HCT116 (cell line): ENCODE measurements around the gene ZCCHC24. TPM values are rescaled to one million over a fixed set of nuclear protein-coding genes. Genes with fewer than 3 reads are reported as not detected.

ENCODE experiments used
- ATAC-seq: fragments of 200-7000 bp; cut with Tn5 transposase; 2 replicates; pipeline ENCODE4 v1.9.1; 2020; ENCODE audit warnings: mild to moderate bottlenecking, moderate library complexity
- BruUV-seq: library from RNA; stranded (reverse); fragments of 400-500 nt; replicated peaks from 2 replicates; lab custom pipeline; 2021; lab: Mats Ljungman, UMichigan
- CTCF ChIA-PET: fragments of 300-600 bp; sonication (Branson Sonifier 250); formaldehyde crosslinking; loops from one replicate; lab custom pipeline; 2021; ENCODE audit warnings: antibody characterized with exemption; lab: Charles Lee
- POLR2A ChIA-PET: fragments of 300-600, 350-600 bp; sonication (Branson Sonifier 250); formaldehyde crosslinking; loops from one replicate; lab custom pipeline; 2021; ENCODE audit warnings: antibody characterized with exemption; lab: Charles Lee
- RAD21 ChIA-PET, 2 experiments: fragments of 300-600 bp; sonication (Branson Sonifier 250); formaldehyde crosslinking; loops; one replicate each; lab custom pipeline; 2023; ENCODE audit warnings: low total read pairs in 2 of 2; ENCODE audit not compliant: uncharacterized antibody in 2 of 2, unreplicated experiment in 2 of 2, low non-redundant PET in 1 of 2; lab: Charles Lee
- DNase-seq: peaks from one replicate; pipeline ENCODE4 v3.0.0-alpha.2; 2010; ENCODE audit warnings: low read depth, low spot score
- H2AFZ ChIP-seq: fragments of 200-600 bp; shearing (Covaris generic), sonication (generic); 2 replicates; pipeline ENCODE4 v1.6.1; 2017; ENCODE audit warnings: low read depth, mixed run types, mixed read lengths, antibody characterized with exemption, low read length; ENCODE audit not compliant: poor library complexity, severe bottlenecking
- H3K27ac ChIP-seq: 2 replicates; pipeline ENCODE4 v1.5.1; 2012; ENCODE audit warnings: low read depth, low read length
- H3K27me3 ChIP-seq: fragments of 200-600 bp; sonication (generic); 2 replicates; pipeline ENCODE4 v1.6.1; 2016; ENCODE audit warnings: mixed run types, low read length, mixed read lengths; ENCODE audit not compliant: insufficient read depth
- H3K36me3 ChIP-seq, 2 experiments: fragments of 200-500 bp in 1 of 2; fragments of 200-600 bp in 1 of 2; sonication (Bioruptor generic) in 1 of 2; sonication (generic) in 1 of 2; 2 replicates each; pipeline versions ENCODE4 v1.5.1 to v1.6.1; 2014 to 2016; ENCODE audit warnings: low read length in 2 of 2, inconsistent platforms in 1 of 2, mixed read lengths in 1 of 2, mixed run types in 1 of 2; ENCODE audit not compliant: insufficient read depth in 2 of 2, control insufficient read depth in 1 of 2
- H3K4me1 ChIP-seq, 2 experiments: fragments of 200-600 bp in 1 of 2; sonication (generic) in 1 of 2; 2 replicates each; pipeline versions ENCODE4 v1.5.1 to v1.6.1; 2012 to 2017; ENCODE audit warnings: low read length in 2 of 2, inconsistent platforms in 1 of 2, mild to moderate bottlenecking in 1 of 2, mixed read lengths in 1 of 2, mixed run types in 1 of 2, moderate library complexity in 1 of 2; ENCODE audit not compliant: insufficient read depth in 2 of 2, control insufficient read depth in 1 of 2
- H3K4me2 ChIP-seq: fragments of 200-600 bp; sonication (generic); 2 replicates; pipeline ENCODE4 v1.6.1; 2017; ENCODE audit warnings: mixed run types, low read length, mixed read lengths
- H3K4me3 ChIP-seq, 2 experiments: fragments of 200-600 bp in 1 of 2; sonication (generic) in 1 of 2; replicated peaks in 1 of 2; 2 replicates each; pipeline ENCODE4 v1.5.1; 2011 to 2016; ENCODE audit warnings: low read length in 2 of 2, control low read depth in 1 of 2, low read depth in 1 of 2, mild to moderate bottlenecking in 1 of 2, mixed read lengths in 1 of 2, mixed run types in 1 of 2
- H3K79me2 ChIP-seq: fragments of 200-600 bp; sonication (generic); 2 replicates; pipeline ENCODE4 v1.6.1; 2017; ENCODE audit warnings: mild to moderate bottlenecking, mixed run types, low read length, moderate library complexity, mixed read lengths; ENCODE audit not compliant: insufficient read depth
- H3K9ac ChIP-seq: fragments of 200-600 bp; sonication (generic); 2 replicates; pipeline ENCODE4 v1.6.1; 2016; ENCODE audit warnings: low read length, mixed read lengths
- H3K9me2 ChIP-seq: fragments of 200-600 bp; sonication (generic), shearing (Covaris generic); 2 replicates; pipeline ENCODE4 v1.6.1; 2017; ENCODE audit warnings: mixed run types, mild to moderate bottlenecking, moderate library complexity; ENCODE audit not compliant: insufficient read depth
- H3K9me3 ChIP-seq, 2 experiments: fragments of 200-500 bp in 1 of 2; fragments of 200-600 bp in 1 of 2; sonication (Bioruptor generic) in 1 of 2; sonication (generic) in 1 of 2; 2 replicates each; pipeline ENCODE4 v1.6.1; 2014 to 2017; ENCODE audit warnings: low read length in 2 of 2, mixed read lengths in 2 of 2, inconsistent platforms in 1 of 2, low read depth in 1 of 2, mild to moderate bottlenecking in 1 of 2, mixed run types in 1 of 2, moderate library complexity in 1 of 2; ENCODE audit not compliant: control insufficient read depth in 1 of 2, insufficient read depth in 1 of 2
- H4K20me1 ChIP-seq: fragments of 200-600 bp; sonication (generic), shearing (Covaris generic); 2 replicates; pipeline ENCODE4 v1.6.1; 2017; ENCODE audit warnings: mixed run types, mild to moderate bottlenecking, moderate library complexity; ENCODE audit not compliant: insufficient read depth
- CBX3 ChIP-seq: IDR thresholded peaks from 2 replicates; pipeline ENCODE4 v1.6.1; 2012; ENCODE audit warnings: low read depth
- CEBPB ChIP-seq: IDR thresholded peaks from 2 replicates; pipeline ENCODE4 v1.6.1; 2012; ENCODE audit warnings: low read depth
- CTCF ChIP-seq, 3 experiments: fragments of 200-600 bp in 1 of 3; sonication (generic) in 1 of 3; IDR thresholded peaks in 2 of 3; conservative IDR thresholded peaks in 1 of 3; 2 replicates each; pipeline ENCODE4 v1.5.1; 2012 to 2017; ENCODE audit warnings: low read depth in 2 of 3, low read length in 2 of 3, antibody characterized with exemption in 1 of 3, borderline replicate concordance in 1 of 3, control low read depth in 1 of 3, mild to moderate bottlenecking in 1 of 3, mixed read lengths in 1 of 3, mixed run types in 1 of 3, moderate library complexity in 1 of 3; ENCODE audit not compliant: insufficient read depth in 1 of 3
- EGR1 ChIP-seq: IDR thresholded peaks from 2 replicates; pipeline ENCODE4 v1.6.1; 2012; ENCODE audit warnings: low read depth
- ELF1 ChIP-seq: IDR thresholded peaks from 2 replicates; pipeline ENCODE4 v1.6.1; 2012; ENCODE audit warnings: low read depth, borderline replicate concordance
- EZH2 ChIP-seq: fragments of 200-600 bp; sonication (generic); IDR thresholded peaks from 2 replicates; pipeline ENCODE4 v1.6.1; 2017; ENCODE audit warnings: antibody characterized with exemption, mixed run types
- EZH2phosphoT487 ChIP-seq: fragments of 200-600 bp; IDR thresholded peaks from 2 replicates; pipeline ENCODE4 v1.6.1; 2018; ENCODE audit warnings: antibody characterized with exemption, borderline replicate concordance
- FOSL1 ChIP-seq: IDR thresholded peaks from 2 replicates; pipeline ENCODE4 v1.6.1; 2012; ENCODE audit warnings: low read depth
- JUND ChIP-seq: IDR thresholded peaks from 2 replicates; pipeline ENCODE4 v1.6.1; 2012
- MAX ChIP-seq: IDR thresholded peaks from 2 replicates; pipeline ENCODE4 v1.6.1; 2012
- POLR2A ChIP-seq: IDR thresholded peaks from 2 replicates; pipeline ENCODE4 v1.7.0; 2011; ENCODE audit warnings: borderline replicate concordance; ENCODE audit not compliant: insufficient read depth, insufficient read length; ENCODE audit errors: extremely low read depth
- POLR2AphosphoS5 ChIP-seq: IDR thresholded peaks from 2 replicates; pipeline ENCODE4 v1.6.1; 2011; ENCODE audit warnings: mild to moderate bottlenecking, low read depth, low read length, moderate library complexity
- RAD21 ChIP-seq: IDR thresholded peaks from 2 replicates; pipeline ENCODE4 v1.6.1; 2012; ENCODE audit warnings: low read depth, mild to moderate bottlenecking
- SIN3A ChIP-seq: IDR thresholded peaks from 2 replicates; pipeline ENCODE4 v1.6.1; 2012; ENCODE audit warnings: low read depth
- SP1 ChIP-seq: IDR thresholded peaks from 2 replicates; pipeline ENCODE4 v1.6.1; 2012; ENCODE audit warnings: low read depth
- SRF ChIP-seq: IDR thresholded peaks from 2 replicates; pipeline ENCODE4 v1.6.1; 2012; ENCODE audit warnings: low read depth
- YY1 ChIP-seq: IDR thresholded peaks from 2 replicates; pipeline ENCODE4 v1.6.1; 2011; ENCODE audit warnings: low read length, low read depth, moderate library complexity, mild to moderate bottlenecking; ENCODE audit not compliant: insufficient replicate concordance; ENCODE audit errors: extremely low read depth
- ZFX ChIP-seq: fragments of 450-650 bp; IDR thresholded peaks from 2 replicates; pipeline ENCODE4 v1.6.1; 2017
- ZNF274 ChIP-seq: fragments of 200-500 bp; sonication (Bioruptor generic); IDR thresholded peaks from 2 replicates; pipeline ENCODE4 v1.6.1; 2014; ENCODE audit warnings: mild to moderate bottlenecking, low read depth, low read length, inconsistent platforms
- intact Hi-C: fragments of 100-400 bp; cut with micrococcal nuclease; formaldehyde crosslinking; loops from 2 replicates; pipeline ENCODE4 v1.10.0; 2022
- total RNA-seq: library from RNA; stranded (reverse); gene quantifications from one replicate; pipeline ENCODE4 v1.2.1, GENCODE V29; 2021; ENCODE audit not compliant: unreplicated experiment
- TF ChIP-seq, protein P1 (sequence below): IDR thresholded peaks from 2 replicates; pipeline ENCODE4 v1.6.1; 2012; ENCODE audit warnings: low read depth

ZCCHC24 gene
- total RNA-seq, 1 experiment from 2014 or later: 7.0 TPM

DNA sequence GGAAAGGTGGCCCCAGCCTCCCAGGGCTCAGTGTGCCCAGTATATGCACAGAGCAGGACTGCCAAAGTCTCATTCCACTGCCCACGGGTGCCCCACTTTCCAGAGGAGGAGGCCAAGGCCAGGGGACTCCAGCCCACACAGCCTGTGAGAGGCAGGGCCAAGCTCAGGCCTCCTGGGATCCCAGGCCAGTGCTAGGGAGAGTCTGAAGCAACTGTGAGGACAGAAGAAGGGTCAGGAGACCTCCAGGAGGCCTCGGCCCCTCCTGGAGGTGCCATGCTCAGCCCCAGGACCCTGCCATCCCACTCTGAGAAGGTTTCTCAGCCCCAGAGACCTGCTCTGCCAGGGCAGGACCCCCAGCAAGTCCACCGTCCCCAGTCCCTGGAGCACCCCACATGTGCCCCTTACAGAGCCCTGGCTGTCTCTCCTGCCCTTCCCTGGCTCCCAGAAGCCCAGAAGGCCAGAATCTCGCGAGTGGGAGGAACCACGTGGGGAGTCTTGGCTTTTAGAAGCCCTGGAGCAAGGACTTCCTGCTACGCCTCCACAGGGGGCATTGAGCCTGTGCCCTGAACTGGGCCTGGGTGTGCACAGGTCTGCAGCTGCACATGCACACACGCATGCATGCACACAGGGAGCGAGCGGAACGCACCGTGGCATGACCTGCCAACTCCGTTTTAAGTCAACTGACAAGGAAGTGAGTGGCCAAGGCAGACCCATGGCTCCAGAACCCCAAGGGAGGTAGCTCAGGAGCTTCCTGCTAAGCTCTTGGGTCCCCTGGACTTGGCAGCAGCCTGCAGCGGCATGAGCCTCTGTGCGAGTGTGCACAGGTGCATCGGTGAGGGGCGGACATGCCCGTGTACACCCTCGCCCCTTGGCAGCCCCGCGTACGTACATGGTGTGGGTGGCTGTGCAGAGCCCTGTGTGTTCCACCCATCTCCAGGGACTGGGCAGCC lies 33.6 kb downstream of the ZCCHC24 start:
- no peak for DNase-seq
- Histone ChIP-seq H4K20me1 (no peaks in the 10 kb centered on the region), H3K4me3 (no peak overlapping the region), H3K36me3 (no peaks in the 10 kb centered on the region; a peak in 1 of 4 replicates), H3K4me1 (no peaks in the 10 kb centered on the region), H3K9ac (no peak overlapping the region), H3K79me2 (no peaks in the 10 kb centered on the region), H3K27me3 (no peaks in the 10 kb centered on the region), H3K4me2 (no peak overlapping the region), H2AFZ (no peak overlapping the region), H3K27ac (no peak overlapping the region), H3K9me2 (no peaks in the 10 kb centered on the region), H3K9me3 (no peaks in the 10 kb centered on the region)
- no peak for ATAC-seq
- intact Hi-C loops: no loop called here
- TF ChIP-seq, protein P1, sequence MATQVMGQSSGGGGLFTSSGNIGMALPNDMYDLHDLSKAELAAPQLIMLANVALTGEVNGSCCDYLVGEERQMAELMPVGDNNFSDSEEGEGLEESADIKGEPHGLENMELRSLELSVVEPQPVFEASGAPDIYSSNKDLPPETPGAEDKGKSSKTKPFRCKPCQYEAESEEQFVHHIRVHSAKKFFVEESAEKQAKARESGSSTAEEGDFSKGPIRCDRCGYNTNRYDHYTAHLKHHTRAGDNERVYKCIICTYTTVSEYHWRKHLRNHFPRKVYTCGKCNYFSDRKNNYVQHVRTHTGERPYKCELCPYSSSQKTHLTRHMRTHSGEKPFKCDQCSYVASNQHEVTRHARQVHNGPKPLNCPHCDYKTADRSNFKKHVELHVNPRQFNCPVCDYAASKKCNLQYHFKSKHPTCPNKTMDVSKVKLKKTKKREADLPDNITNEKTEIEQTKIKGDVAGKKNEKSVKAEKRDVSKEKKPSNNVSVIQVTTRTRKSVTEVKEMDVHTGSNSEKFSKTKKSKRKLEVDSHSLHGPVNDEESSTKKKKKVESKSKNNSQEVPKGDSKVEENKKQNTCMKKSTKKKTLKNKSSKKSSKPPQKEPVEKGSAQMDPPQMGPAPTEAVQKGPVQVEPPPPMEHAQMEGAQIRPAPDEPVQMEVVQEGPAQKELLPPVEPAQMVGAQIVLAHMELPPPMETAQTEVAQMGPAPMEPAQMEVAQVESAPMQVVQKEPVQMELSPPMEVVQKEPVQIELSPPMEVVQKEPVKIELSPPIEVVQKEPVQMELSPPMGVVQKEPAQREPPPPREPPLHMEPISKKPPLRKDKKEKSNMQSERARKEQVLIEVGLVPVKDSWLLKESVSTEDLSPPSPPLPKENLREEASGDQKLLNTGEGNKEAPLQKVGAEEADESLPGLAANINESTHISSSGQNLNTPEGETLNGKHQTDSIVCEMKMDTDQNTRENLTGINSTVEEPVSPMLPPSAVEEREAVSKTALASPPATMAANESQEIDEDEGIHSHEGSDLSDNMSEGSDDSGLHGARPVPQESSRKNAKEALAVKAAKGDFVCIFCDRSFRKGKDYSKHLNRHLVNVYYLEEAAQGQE: no peak
- TF ChIP-seq RAD21 (no peak), ZNF274 (no peak), EZH2 (no peak), EZH2phosphoT487 (no peak), SIN3A (no peak), EGR1 (no peak), ELF1 (no peak), CTCF (IDR thresholded peaks at IDR 0.05 in 2 of 3, conservative IDR thresholded peaks at IDR 0.05 in 1 of 3; ENCODE audit: borderline replicate concordance in 1 of 3, insufficient read depth in 1 of 3, low read depth in 2 of 3, low read length in 2 of 3) (no peak), MAX (no peak), YY1 (no peak), JUND (no peak), ZFX (no peak), POLR2AphosphoS5 (no peak), FOSL1 (no peak), SP1 (no peak), SRF (no peak), CBX3 (no peak), CEBPB (no peak), POLR2A (no peak)
- RAD21 ChIA-PET: interaction anchor here in 1 of 2 experiments (0.5 kb wide), 1 partner anchor 86 kb away, joined by 4 read pairs; no protein-coding TSS in a partner anchor
- POLR2A ChIA-PET: no interaction called here
- BruUV-seq: no TSS peak
- CTCF ChIA-PET: no interaction called here
